Activated naive CD4-positive, alpha-beta T cell treated with Interleukin-2 at 50 U/mL for 16 hours (primary cell): ENCODE results near the gene UBALD2.
"Not testable (repeated sequence)": the region's sequence is repeated elsewhere in the genome, so short reads cannot be mapped to it uniquely, and the experiment has no call there.

Experiments used
- DNase-seq: peaks from one replicate; pipeline ENCODE4 v3.0.0-alpha.2; 2020

The UBALD2 gene

DNA sequence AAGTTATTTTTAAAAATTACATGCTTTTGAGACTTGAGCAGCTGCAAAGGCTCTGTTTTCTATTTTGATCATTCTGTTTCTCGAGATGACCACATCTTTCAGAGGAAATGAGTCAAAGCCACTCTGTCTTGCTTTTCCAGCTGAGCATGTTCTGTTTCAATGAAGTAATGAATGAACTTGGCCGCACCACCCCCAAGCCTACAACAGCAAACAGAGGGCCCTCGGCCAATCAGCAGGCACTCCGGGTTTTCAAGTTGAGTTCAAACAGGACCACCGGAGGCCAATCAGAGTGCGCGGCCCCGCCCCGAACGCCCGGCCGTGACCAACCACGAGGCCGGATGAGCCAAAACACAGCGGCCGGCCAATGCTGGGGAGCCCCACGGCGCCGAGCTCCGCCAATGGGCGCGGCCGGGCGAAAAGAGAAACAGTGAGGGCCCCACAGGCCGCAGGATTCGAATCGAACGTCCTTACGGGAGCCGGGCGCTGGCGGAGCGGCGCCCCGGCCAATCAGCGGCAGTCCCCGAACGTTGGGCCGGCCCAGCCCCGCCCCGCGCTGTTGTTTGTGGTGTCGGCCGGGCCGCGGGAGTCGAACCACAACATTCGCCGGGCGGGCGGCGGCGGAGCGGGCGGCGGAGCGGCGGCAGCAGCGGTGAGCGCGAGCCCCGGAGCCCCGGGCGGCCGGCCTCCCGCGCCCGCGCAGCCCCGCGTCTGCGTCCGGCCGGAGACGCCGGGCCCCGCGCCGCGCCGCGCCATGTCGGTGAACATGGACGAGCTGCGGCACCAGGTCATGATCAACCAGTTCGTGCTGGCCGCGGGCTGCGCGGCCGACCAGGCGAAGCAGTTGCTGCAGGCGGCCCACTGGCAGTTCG, at the start of gene UBALD2:
Gene UBALD2 (plus strand): TSS at position 594 of the 869 bp plus-strand sequence. CDS start 158 bp downstream, at position 752.
- DNase-seq, result peak; percentile 99

DNA sequence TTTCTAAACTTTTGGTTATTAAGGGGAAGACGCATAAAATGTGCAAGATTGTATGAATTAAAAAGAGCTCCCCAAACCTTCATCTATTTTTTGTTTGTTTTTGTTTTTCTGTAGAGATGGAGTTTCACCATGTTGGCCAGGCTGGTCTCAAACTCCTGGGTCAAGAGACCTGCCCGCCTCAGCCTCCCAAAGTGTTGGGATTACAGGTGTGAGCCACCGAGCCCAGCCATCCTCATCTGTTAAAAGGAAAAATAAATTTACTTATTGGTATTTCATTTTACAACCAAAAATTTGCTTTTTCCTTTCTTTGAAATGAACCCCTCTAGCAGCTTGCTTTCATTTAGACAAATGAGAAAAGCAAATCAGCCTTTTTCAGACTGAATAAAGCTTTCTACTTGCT, 48.1 kb upstream of the UBALD2 start:
- no peak for DNase-seq

- no peak for DNase-seq
These were observed 45.3 kb upstream of the UBALD2 start for GRCh38 chr17:76219670-76220383.

- DNase-seq, result no peak
These were observed 41.3 kb upstream of the UBALD2 start for GRCh38 chr17:76223802-76224201.

DNA sequence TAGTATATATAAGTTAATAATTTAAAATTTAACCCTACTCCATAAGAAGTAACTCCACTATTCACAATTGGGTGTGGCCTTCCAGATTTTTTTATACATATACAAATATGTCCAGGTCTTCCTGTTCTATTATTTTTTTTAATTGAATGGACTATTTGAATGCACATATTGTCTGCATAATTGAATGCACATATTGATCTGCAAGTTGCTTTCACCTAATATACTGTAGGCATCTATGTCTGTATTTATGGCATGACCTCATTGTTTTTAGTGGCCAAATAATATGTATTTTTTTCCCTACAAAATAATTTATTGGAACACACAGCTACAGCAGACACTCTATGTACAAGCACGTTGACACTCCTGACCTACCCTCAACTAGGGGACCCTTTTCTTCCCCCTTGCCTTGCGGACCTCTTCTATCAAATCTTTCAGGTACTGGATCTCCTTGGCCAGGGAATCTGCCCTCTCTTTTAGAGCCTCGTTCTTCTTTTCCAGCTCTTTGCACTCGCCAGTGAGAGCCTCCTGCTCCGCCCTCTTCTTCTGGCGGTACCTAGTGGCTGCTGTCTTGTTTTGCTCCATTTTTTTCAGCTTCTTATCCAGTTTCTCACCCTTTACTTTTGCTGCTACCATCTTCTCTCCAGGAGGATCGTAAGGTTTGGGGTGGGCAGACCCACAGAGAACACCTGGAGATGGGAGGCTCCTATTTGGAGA, 39.6 kb upstream of the UBALD2 start:
- DNase-seq, result not testable (repeated sequence)

DNA sequence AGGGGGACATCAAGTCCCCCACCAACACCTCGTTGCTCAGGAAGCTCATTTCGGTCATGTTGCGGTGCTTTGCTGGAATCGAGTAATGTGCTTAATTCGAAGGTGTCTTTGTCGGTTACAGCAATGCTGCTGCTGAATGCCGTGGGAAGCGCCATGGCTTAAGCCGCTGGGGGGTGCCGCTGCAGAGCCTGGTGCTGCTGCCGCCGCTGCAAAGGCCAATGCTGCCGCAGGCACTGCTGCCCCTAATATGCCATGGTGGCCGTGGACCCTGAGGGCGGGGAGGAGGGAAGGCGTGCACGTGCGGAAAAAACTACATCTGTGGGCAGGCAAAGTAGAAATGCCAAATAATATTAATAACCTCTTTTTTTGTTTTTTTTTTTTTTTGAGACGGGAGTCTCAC, 38.4 kb upstream of the UBALD2 start:
- not testable (repeated sequence) for DNase-seq

GRCh38 chr17:76232342-76232741, 32.8 kb upstream of the UBALD2 start:
- no peak for DNase-seq

- no peak for DNase-seq
These were observed 31.4 kb upstream of the UBALD2 start for GRCh38 chr17:76233588-76234353.

GRCh38 chr17:76234354-76234679, 30.8 kb upstream of the UBALD2 start:
- DNase-seq, result no peak

DNA sequence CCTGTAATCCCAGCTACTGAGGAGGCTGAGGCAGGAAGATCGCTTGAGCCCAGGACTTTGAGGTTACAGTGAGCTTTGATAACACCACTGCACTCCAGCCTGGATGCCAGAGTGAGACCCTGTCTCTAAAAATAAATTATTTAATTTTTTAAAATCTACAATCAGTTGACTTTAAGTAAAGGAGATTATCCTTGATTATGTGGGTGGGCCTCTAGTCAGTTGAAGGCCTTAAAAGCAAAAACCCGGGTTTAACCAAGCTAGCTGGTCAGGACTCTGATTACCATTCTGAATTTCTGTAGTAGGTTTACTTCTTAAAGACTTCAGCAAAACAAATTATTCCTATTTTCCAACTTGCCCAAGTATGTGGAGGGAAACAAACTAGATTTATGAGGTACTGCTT, 29.3 kb upstream of the UBALD2 start:
- no peak for DNase-seq

DNA sequence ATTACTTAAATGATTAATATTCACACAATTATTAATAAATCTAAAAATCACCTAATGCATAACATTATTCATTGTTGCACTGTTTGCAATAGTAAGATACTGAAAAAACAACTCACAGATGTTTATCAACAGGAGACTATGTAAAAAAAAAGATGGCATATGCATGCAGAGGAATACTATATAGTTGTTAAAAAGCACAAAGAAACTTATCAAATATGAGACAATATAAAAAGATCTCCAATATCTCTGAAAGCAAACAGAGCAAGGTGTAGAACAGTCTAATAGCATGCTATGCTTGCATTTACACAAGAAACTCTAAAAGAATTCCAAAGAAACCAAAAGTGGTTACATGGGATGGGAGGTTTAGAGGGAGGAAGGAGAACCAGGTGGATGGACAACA, 28.5 kb upstream of the UBALD2 start:
- DNase-seq, result no peak

GRCh38 chr17:76237859-76238313, 27.3 kb upstream of the UBALD2 start:
- DNase-seq, result no peak

DNA sequence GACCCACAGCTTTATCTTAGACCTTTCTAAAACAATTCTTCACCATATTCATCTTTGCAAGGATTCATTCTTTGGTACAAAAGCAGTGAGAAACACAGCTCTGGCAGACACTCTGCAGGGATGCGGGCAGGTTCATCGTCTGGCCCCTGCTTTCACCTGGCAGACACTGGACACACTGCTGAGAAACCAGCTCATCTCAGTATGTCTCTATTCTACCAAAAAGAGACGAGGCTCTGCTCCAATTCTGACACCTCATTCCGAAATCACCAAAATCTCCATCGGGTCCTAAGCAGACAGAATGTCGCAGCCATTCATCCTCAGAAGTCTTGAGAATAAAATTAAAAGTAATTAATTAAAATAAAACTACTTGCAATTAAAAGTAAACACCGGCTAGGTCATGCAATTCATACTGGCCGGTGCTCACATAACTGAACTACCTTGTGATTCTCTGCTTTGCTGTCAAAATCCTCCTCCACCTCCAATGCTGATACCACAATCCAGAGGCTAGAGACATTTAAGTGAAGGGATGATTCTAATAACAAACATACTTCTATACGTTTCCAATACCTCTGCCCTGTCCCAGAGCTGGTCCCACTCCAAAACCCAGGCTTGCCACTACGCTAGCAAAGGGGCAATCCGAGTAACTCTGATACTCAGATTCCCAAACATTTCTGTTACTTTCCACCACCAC, 26.2 kb upstream of the UBALD2 start:
- no peak for DNase-seq

DNA sequence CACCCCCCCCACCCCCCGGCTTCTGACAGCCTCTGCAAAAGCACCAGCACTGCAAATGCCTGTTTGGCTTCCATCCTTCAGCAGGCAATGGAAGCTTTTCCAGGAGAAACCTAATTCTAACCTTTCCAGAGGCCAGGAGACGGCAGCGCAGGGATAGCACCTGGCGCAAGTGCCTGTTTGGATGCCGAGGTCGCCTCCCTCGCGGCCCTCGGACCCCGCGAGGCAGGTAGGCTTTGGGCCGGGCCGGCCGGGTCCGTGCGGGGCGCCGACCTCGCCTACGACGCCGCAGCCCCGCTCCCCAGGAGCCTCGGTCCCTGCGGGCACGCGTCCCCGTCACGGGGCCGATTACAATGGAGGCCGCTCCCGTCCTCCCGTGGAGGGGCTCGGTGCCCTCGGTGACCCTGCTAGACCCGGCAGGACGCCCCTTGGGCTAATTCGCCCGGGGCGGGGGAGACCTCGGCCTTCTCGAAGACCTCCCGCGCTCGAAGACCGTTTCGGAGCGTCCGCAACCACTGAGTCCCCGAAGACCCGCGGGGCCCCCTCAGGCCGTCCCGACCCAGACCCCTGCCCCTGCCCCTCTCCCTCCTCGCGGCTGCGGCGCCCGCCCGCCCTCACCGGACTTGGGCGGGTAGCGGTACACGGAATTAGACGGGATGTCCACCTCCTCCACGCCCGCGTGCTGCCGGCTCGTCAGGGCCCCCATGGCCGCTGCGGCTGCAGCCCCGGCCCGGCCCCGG, 25.4 kb upstream of the UBALD2 start:
- DNase-seq, result peak; percentile 8

GRCh38 chr17:76240461-76241203, 24.5 kb upstream of the UBALD2 start, which contains the start of gene RNF157:
Gene RNF157, minus strand, starts transcription at chr17:76240493. Its CDS starts 253 bp downstream, at chr17:76240240.
- peak; percentile 69 for DNase-seq

DNA sequence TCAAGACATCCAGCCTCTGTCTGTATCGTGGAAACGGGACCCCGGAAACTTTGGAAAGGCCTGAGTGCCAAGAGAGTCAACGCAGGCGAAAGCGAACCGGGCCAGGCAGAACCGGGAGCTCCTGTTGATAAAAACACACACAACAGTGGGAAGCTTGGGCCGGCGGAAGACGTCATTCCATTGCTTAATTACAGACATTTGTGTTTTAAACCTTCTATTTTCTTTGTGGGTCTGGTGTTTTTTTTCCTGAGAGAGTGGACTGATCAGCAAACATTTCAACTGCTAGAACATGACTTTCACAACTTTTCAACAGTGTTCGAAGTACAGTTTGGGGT, 24.0 kb upstream of the UBALD2 start:
- no peak for DNase-seq

DNA sequence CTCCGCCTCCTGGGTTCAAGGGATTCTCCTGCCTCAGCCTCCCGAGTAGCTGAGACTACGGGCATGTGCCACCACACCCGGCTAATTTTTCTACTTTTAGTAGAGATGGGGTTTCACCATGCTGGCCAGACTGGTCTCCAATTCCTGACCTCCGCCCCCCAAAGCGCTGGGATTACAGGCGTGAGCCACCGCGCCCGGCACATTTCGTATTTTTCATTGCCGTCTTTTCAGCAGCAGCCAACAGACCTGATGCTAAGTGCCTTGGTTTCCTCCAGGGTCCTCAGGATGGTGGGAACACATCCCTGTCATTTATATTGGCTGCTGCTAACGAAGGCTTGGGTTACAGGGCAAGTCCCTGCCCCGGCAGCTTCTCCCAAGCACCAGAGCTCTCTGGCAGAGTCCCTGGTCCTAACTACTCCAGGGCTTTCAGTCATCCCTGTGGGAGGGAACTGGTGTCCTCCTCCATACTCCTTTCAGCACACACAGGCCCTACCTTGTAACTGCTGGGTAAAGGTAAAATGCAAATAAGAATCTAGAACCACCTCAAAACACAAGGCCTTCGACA, 23.4 kb upstream of the UBALD2 start:
- no peak for DNase-seq

DNA sequence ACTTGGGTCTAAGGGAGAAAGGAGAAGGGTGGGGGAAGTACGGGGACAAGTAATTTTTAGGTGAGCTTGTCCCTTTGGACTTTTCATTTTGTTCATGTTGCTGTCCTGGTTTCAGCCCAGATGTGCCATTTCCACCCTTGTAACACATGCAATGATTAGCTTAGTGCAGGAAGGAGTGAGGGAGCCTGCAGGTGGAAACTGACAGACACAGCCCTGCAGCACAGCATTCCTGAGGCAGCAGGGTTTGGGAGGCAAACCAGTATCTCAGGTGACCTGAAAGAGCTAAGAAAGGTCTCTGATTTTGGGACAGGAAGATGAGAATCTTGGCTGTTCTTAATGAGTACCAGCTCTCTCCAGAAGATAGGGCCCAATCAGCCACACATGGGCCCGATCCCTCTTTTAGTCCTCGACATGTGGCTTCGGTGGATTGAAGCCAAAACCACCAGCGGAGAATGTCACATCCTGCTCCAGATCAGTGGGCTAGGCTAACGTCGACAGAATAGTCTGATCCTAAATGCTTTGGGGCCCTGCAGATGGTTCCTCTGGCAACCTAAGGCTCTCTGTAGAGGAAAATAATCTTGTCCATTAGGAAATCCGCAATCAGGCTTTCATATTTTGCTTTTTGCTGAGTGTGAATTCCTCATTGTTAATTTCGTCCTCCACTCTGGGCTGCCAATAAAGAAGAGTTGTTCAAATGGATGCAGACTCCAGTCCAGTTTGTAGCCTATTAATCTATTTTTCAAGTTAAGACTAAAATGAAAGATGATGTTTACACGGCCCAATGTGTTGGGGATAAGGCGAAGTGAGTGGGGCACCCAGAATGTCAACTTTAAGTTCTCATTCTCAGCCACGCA, 21.1 kb upstream of the UBALD2 start:
- no peak for DNase-seq

GRCh38 chr17:76244721-76245120, 20.4 kb upstream of the UBALD2 start:
- DNase-seq, result not testable (repeated sequence)
